Fibroblast of gingiva (primary cell): ENCODE results near the gene NARF.
"Not testable (repeated sequence)": the region's sequence is repeated elsewhere in the genome, so short reads cannot be mapped to it uniquely, and the experiment has no call there.

Experiments
- DNase-seq: peaks from one replicate; pipeline ENCODE4 v3.0.0-alpha.2; 2011; ENCODE audit warnings: low read depth

The NARF gene

GRCh38 chr17:82446124-82446523, 12.4 kb upstream of the NARF start:
- no peak for DNase-seq

GRCh38 chr17:82446649-82447048, 11.9 kb upstream of the NARF start:
- DNase-seq, result no peak

- DNase-seq, result no peak
Measured at GRCh38 chr17:82447876-82448275, 10.7 kb upstream of the NARF start.

- no peak for DNase-seq
Measured at GRCh38 chr17:82449131-82449882, 9.2 kb upstream of the NARF start.

GRCh38 chr17:82449883-82450356, 8.6 kb upstream of the NARF start:
- no peak for DNase-seq

GRCh38 chr17:82450357-82451106, 8.0 kb upstream of the NARF start, which contains the start of gene CYBC1:
CYBC1 (minus strand) TSS chr17:82450752; CDS start chr17:82449254, 1,498 bp downstream.
- peak; percentile 95 for DNase-seq

GRCh38 chr17:82452162-82452561, 6.4 kb upstream of the NARF start:
- no peak for DNase-seq

- DNase-seq, result not testable (repeated sequence)
Measured at GRCh38 chr17:82453151-82453550, 5.4 kb upstream of the NARF start.

- DNase-seq, result not testable (repeated sequence)
Measured at GRCh38 chr17:82453706-82454105, 4.8 kb upstream of the NARF start.

GRCh38 chr17:82457073-82457928, 1.2 kb upstream of the NARF start:
- DNase-seq, result no peak

- no peak for DNase-seq
Measured at GRCh38 chr17:82457929-82458178, 687 bp upstream of the NARF start.

GRCh38 chr17:82458885-82459424, 414 bp downstream of the NARF start:
- no peak for DNase-seq

- DNase-seq, result not testable (repeated sequence)
Measured at GRCh38 chr17:82459936-82460335, 1.4 kb downstream of the NARF start.

GRCh38 chr17:82461827-82462524, 3.4 kb downstream of the NARF start:
- DNase-seq, result no peak

GRCh38 chr17:82463391-82463790, 4.8 kb downstream of the NARF start:
- DNase-seq, result no peak

- DNase-seq, result no peak
Measured at GRCh38 chr17:82463925-82464566, 5.5 kb downstream of the NARF start.

GRCh38 chr17:82464567-82464929, 6.0 kb downstream of the NARF start:
- no peak for DNase-seq

GRCh38 chr17:82465023-82465603, 6.6 kb downstream of the NARF start:
- DNase-seq, result no peak

GRCh38 chr17:82468692-82469091, 10.2 kb downstream of the NARF start:
- DNase-seq, result no peak

GRCh38 chr17:82470065-82470464, 11.5 kb downstream of the NARF start:
- DNase-seq, result no peak
